GM12878 (cell line): ENCODE results near the gene NUAK2. TPM values are rescaled to one million over a fixed set of nuclear protein-coding genes. Genes with fewer than 3 reads are reported as not detected.

ENCODE experiments used
- ATAC-seq: fragments of 200-7000 bp; cut with Tn5 transposase; 3 replicates; pipeline ENCODE4 v1.9.1; 2020; ENCODE audit warnings: mild to moderate bottlenecking, moderate library complexity
- BruUV-seq: library from RNA; stranded (reverse); fragments of 400-500 nt; replicated peaks from 2 replicates; lab custom pipeline; 2021; lab: Mats Ljungman, UMichigan
- CTCF ChIA-PET: fragments of 300-600 bp; sonication (Branson Sonifier 250); formaldehyde crosslinking; extraction: SDS; loops from one replicate; lab custom pipeline; 2021; ENCODE audit warnings: inconsistent platforms; lab: Yijun Ruan, JAX
- POLR2A ChIA-PET: fragments of 350-600 bp; formaldehyde crosslinking; extraction: SDS; loops from one replicate; lab custom pipeline; 2021; ENCODE audit warnings: inconsistent platforms; lab: Charles Lee
- RAD21 ChIA-PET: fragments of 300-600 bp; sonication (Branson Sonifier 250); formaldehyde crosslinking; loops from one replicate; lab custom pipeline; 2023; ENCODE audit warnings: antibody characterized with exemption; ENCODE audit not compliant: unreplicated experiment; lab: Charles Lee
- SMC1A ChIA-PET: fragments of 300-600 bp; sonication (Branson Sonifier 250); formaldehyde crosslinking; loops from one replicate; lab custom pipeline; 2023; ENCODE audit not compliant: unreplicated experiment, uncharacterized antibody; lab: Charles Lee
- DNase-seq: peaks from one replicate; pipeline ENCODE4 v3.0.0-alpha.2; 2011; ENCODE audit warnings: low read depth, low spot score
- FAIRE-seq: peaks from 3 replicates; lab custom pipeline; 2011; peaks lifted over from hg19 to GRCh38; lab: Jason Lieb, UNC
- H2AFZ ChIP-seq: 2 replicates; pipeline ENCODE4 v1.6.0; 2011; ENCODE audit warnings: low read depth, low read length, control low read depth; ENCODE audit not compliant: control insufficient read depth
- H3K27ac ChIP-seq: 2 replicates; pipeline ENCODE4 v1.5.1; 2011; ENCODE audit warnings: control low read depth; ENCODE audit not compliant: control insufficient read depth, insufficient read depth
- H3K27me3 ChIP-seq, 2 experiments: replicated peaks in 1 of 2; 2 replicates each; pipeline versions ENCODE4 v1.6.0 to v1.6.1; 2011; ENCODE audit warnings: low read length in 1 of 2; ENCODE audit not compliant: control insufficient read depth in 2 of 2, insufficient read depth in 2 of 2
- H3K36me3 ChIP-seq, 2 experiments: 2 replicates each; pipeline ENCODE4 v1.5.1; 2011; ENCODE audit warnings: low read length in 1 of 2; ENCODE audit not compliant: control insufficient read depth in 2 of 2, insufficient read depth in 2 of 2
- H3K4me1 ChIP-seq: 2 replicates; pipeline ENCODE4 v1.6.1; 2011; ENCODE audit warnings: mild to moderate bottlenecking, low read length, moderate library complexity, mixed read lengths; ENCODE audit not compliant: control insufficient read depth, insufficient read depth
- H3K4me2 ChIP-seq: 2 replicates; pipeline ENCODE4 v1.6.0; 2011; ENCODE audit warnings: control low read depth; ENCODE audit not compliant: control insufficient read depth, insufficient read depth
- H3K4me3 ChIP-seq: fragments of 200-600 bp; sonication (generic); 2 replicates; pipeline ENCODE4 v1.5.1; 2016
- H3K79me2 ChIP-seq: 2 replicates; pipeline ENCODE4 v1.6.0; 2011; ENCODE audit warnings: low read length; ENCODE audit not compliant: control insufficient read depth, insufficient read depth
- H3K9ac ChIP-seq: 2 replicates; pipeline ENCODE4 v1.8.0; 2011; ENCODE audit warnings: low read length, control low read depth, mixed read lengths; ENCODE audit not compliant: control insufficient read depth, insufficient read depth
- H3K9me3 ChIP-seq: replicated peaks from 3 replicates; pipeline ENCODE4 v1.5.1; 2011; ENCODE audit warnings: mild to moderate bottlenecking, low read length; ENCODE audit not compliant: control insufficient read depth, insufficient read depth
- H4K20me1 ChIP-seq: 2 replicates; pipeline ENCODE4 v1.6.0; 2011; ENCODE audit not compliant: control insufficient read depth, insufficient read depth
- CHD1 ChIP-seq: IDR thresholded peaks from 2 replicates; pipeline ENCODE4 v1.6.1; 2012; ENCODE audit warnings: low read depth, low read length, improper control_type of control experiment
- HCFC1 ChIP-seq: fragments of 150-350 bp; IDR thresholded peaks from 2 replicates; pipeline ENCODE4 v1.6.1; 2014; ENCODE audit warnings: low read length
- MYC ChIP-seq: IDR thresholded peaks from 2 replicates; pipeline ENCODE4 v1.6.1; 2011; ENCODE audit warnings: mild to moderate bottlenecking, low read length, moderate library complexity, inconsistent platforms; ENCODE audit not compliant: insufficient read depth, insufficient replicate concordance, insufficient read length, severe bottlenecking
- NBN ChIP-seq: fragments of 450-650 bp; IDR thresholded peaks from 2 replicates; pipeline ENCODE4 v1.6.1; 2016
- NFXL1 ChIP-seq: fragments of 450-650 bp; IDR thresholded peaks from 2 replicates; pipeline ENCODE4 v1.6.1; 2017; ENCODE audit warnings: antibody characterized with exemption, mild to moderate bottlenecking, borderline replicate concordance
- NR2C2 ChIP-seq: IDR thresholded peaks from 2 replicates; pipeline ENCODE4 v1.6.1; 2011; ENCODE audit warnings: borderline replicate concordance, low read depth; ENCODE audit not compliant: control insufficient read depth, insufficient read length
- RBBP5 ChIP-seq: fragments of 200-600 bp; sonication (generic); conservative IDR thresholded peaks from 2 replicates; pipeline ENCODE4 v1.6.1; 2016
- SIN3A ChIP-seq: IDR thresholded peaks from 2 replicates; pipeline ENCODE4 v1.6.1; 2012; ENCODE audit warnings: low read depth, low read length, improper control_type of control experiment
- SREBF2 ChIP-seq: IDR thresholded peaks from 2 replicates; pipeline ENCODE4 v1.6.1; 2012; ENCODE audit warnings: mild to moderate bottlenecking, low read length
- ZBED1 ChIP-seq: IDR thresholded peaks from 2 replicates; pipeline ENCODE4 v1.6.1; 2016; ENCODE audit warnings: borderline replicate concordance
- WGBS: methylation state at CpG from one replicate; pipeline ENCODE4 v1.1.6; 2016; ENCODE audit warnings: low lambda C conversion rate; ENCODE audit not compliant: insufficient replicate concordance, insufficient coverage; ENCODE audit errors: missing lambda C conversion rate; 5-methylcytosine and 5-hydroxymethylcytosine counted together
- in situ Hi-C: fragments of 300-500 bp; cut with MboI; formaldehyde crosslinking; loops from 9 replicates; pipeline ENCODE4 v1.14.3; 2018; ENCODE audit warnings: mixed read lengths
- intact Hi-C: fragments of 100-400 bp; cut with micrococcal nuclease; formaldehyde crosslinking; loops from one replicate; pipeline ENCODE4 v1.14.2; 2022; ENCODE audit not compliant: unreplicated experiment
- polyA plus RNA-seq, 11 experiments: library from polyadenylated mRNA; depleted of rRNA in 4 of 11; unstranded in 6 of 11; stranded (reverse) in 5 of 11; fragments of >200 nt; fragmentation: Nextera tagmentation in 4 of 11; fragmentation: Illumina TruSeq in 1 of 11; extraction: Ambion mirVana in 4 of 11; extraction: Trizol in 1 of 11; gene quantifications; 1 replicate in 1 of 11; 2 replicates in 10 of 11; pipeline versions ENCODE4 v1.2.1 to v1.2.3, GENCODE V29; 2011 to 2016; ENCODE audit warnings: inconsistent platforms in 2 of 11, missing spikeins in 2 of 11, low read depth in 1 of 11
- total RNA-seq, 4 experiments: library from RNA; depleted of rRNA in 3 of 4; stranded (reverse); fragments of >200 nt in 3 of 4; fragmentation: Illumina TruSeq in 1 of 4; extraction: Trizol in 1 of 4; gene quantifications; 2 replicates each; pipeline versions ENCODE4 v1.2.1 to v1.2.3, GENCODE V29; 2013 to 2021
- TF ChIP-seq, protein P1 (sequence below): fragments of 150-350 bp; IDR thresholded peaks from 2 replicates; pipeline ENCODE4 v1.6.1; 2014; ENCODE audit warnings: mild to moderate bottlenecking, low read depth, low read length
- TF ChIP-seq, protein P2 (sequence below): IDR thresholded peaks from 2 replicates; pipeline ENCODE4 v1.6.1; 2012; ENCODE audit warnings: mild to moderate bottlenecking, low read depth, low read length
- TF ChIP-seq, protein P3 (sequence below): fragments of 450-650 bp; IDR thresholded peaks from 2 replicates; pipeline ENCODE4 v1.6.1; 2014; ENCODE audit warnings: mild to moderate bottlenecking

Gene NUAK2
- total and polyA plus RNA-seq, 10 of the 15 experiments (the other 5 are each of a cell fraction or from before 2014, with no cell fraction given) = 0.27 to 3.0 (median 1.2) TPM

DNA sequence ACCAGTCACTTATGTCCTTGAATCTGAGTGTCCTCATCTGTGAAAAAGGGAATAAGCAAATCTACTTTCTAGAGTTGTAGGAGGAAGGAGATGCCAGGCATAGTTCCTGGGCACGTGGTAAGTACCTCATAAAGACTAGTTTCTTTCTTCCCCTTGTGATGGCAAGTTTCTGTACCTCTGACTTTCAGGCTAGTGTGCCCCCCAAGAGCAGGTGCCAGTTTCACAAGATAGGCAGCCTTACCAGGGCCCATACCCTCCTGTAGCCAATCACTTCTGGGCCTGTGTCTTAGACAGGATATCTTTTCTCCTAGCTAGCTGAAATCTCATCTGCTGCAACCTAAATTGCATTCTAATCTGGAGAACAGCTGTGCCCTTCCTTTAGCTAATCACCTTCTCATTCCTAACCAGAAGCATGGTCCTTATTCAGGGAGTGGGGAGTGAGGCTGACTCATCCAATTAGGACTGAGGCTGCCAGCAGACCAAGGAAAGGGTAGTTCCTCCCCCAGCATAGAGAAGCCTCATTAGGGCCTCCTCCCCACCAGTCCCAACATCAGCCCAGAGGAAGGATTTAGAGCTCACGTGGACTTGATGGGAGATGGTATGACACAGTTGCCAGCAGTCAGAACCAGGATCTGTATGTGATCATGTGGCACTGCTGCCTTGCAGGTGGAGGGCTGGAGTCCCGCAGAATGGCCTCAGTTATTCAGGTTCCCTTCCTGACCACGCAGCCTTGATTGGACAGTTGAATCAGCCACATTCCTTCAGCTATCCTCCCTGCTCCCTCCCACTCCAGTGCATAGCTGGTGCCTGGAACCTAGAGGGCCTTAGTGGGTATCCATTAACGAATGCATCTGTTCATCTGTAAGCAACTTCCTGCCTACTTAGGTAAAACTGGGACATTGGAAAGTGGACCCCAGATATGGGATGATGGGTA lies 27.3 kb upstream of the NUAK2 start (continued):
- TF ChIP-seq NBN (no peak), NFXL1 (no peak), HCFC1 (no peak), CHD1 (no peak), SREBF2 (no peak)
- TF ChIP-seq, protein P1, sequence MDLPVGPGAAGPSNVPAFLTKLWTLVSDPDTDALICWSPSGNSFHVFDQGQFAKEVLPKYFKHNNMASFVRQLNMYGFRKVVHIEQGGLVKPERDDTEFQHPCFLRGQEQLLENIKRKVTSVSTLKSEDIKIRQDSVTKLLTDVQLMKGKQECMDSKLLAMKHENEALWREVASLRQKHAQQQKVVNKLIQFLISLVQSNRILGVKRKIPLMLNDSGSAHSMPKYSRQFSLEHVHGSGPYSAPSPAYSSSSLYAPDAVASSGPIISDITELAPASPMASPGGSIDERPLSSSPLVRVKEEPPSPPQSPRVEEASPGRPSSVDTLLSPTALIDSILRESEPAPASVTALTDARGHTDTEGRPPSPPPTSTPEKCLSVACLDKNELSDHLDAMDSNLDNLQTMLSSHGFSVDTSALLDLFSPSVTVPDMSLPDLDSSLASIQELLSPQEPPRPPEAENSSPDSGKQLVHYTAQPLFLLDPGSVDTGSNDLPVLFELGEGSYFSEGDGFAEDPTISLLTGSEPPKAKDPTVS = no peak

DNA sequence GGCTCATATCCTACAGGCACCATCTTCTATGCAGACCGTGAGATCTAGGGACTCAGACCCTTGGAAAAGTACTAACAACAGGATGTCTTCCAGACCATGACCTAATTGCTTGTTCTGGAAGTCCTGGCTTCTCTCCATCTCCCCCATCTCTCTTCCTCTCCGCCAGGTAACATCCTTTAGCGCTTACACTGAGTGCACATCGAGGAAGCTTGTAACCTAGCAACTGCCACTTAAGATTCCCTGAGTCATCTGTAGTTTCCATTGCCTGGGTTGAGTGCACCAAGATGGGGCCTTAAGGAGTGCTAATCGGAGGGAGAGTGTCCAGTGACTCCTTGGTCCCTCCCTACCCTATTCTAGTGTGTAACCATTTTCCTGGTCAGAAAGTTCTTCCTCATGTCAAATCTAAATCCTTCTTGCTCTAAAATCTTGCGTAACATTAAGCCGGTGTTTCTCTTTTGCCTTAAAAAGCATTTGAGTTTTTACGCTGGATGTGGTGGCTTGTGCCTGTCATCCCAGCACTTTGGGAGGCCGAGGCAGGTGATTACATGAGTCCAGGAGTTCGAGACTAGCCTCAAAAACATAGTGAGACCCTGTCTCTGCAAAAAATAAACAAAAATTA lies 25.5 kb upstream of the NUAK2 start:
- Histone ChIP-seq H3K9me3 (no peaks in the 10 kb centered on the region; the same call in 2 of the 3 replicates), H3K36me3 (no peaks in the 10 kb centered on the region), H3K27me3 (peaks cover 15 to 18% of the 10 kb centered on the region in 2 experiments), H3K4me3 (no peak overlapping the region), H3K4me1 (no peaks in the 10 kb centered on the region), H3K27ac (no peak overlapping the region), H2AFZ (no peak overlapping the region), H3K9ac (no peak overlapping the region), H3K79me2 (no peaks in the 10 kb centered on the region), H3K4me2 (no peak overlapping the region), H4K20me1 (no peaks in the 10 kb centered on the region)
- no peak for DNase-seq
- no peak for FAIRE-seq
- BruUV-seq = no TSS peak
- ChIA-PET CTCF (interaction anchor here (4.4 kb wide), 1 partner anchor 11 kb away, joined by 45 read pairs; no protein-coding TSS in a partner anchor), SMC1A (interaction anchor here (1.3 kb wide), 1 partner anchor 11 kb away, joined by 6 read pairs; no protein-coding TSS in a partner anchor), RAD21 (no interaction called here), POLR2A (no interaction called here)
- in situ Hi-C loops = no loop called here
- 47% methylated on average over 10 of the region's 10 CpGs for WGBS
- ATAC-seq = no peak
- intact Hi-C loops = no loop called here
- no peak for TF ChIP-seq NR2C2
- no peak for TF ChIP-seq MYC
- no peak for TF ChIP-seq SIN3A
- TF ChIP-seq, protein P2, sequence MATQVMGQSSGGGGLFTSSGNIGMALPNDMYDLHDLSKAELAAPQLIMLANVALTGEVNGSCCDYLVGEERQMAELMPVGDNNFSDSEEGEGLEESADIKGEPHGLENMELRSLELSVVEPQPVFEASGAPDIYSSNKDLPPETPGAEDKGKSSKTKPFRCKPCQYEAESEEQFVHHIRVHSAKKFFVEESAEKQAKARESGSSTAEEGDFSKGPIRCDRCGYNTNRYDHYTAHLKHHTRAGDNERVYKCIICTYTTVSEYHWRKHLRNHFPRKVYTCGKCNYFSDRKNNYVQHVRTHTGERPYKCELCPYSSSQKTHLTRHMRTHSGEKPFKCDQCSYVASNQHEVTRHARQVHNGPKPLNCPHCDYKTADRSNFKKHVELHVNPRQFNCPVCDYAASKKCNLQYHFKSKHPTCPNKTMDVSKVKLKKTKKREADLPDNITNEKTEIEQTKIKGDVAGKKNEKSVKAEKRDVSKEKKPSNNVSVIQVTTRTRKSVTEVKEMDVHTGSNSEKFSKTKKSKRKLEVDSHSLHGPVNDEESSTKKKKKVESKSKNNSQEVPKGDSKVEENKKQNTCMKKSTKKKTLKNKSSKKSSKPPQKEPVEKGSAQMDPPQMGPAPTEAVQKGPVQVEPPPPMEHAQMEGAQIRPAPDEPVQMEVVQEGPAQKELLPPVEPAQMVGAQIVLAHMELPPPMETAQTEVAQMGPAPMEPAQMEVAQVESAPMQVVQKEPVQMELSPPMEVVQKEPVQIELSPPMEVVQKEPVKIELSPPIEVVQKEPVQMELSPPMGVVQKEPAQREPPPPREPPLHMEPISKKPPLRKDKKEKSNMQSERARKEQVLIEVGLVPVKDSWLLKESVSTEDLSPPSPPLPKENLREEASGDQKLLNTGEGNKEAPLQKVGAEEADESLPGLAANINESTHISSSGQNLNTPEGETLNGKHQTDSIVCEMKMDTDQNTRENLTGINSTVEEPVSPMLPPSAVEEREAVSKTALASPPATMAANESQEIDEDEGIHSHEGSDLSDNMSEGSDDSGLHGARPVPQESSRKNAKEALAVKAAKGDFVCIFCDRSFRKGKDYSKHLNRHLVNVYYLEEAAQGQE = no peak
- no peak for TF ChIP-seq RBBP5
- TF ChIP-seq, protein P3, sequence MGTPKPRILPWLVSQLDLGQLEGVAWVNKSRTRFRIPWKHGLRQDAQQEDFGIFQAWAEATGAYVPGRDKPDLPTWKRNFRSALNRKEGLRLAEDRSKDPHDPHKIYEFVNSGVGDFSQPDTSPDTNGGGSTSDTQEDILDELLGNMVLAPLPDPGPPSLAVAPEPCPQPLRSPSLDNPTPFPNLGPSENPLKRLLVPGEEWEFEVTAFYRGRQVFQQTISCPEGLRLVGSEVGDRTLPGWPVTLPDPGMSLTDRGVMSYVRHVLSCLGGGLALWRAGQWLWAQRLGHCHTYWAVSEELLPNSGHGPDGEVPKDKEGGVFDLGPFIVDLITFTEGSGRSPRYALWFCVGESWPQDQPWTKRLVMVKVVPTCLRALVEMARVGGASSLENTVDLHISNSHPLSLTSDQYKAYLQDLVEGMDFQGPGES = no peak
- TF ChIP-seq, protein P1 = no peak
- no peak for TF ChIP-seq ZBED1
